BLaER1 treated with 17β-estradiol and CSF1 and Interleukin-3, amounts not matched to agents 10 nM and 100 nM (cell line): ENCODE measurements around the gene EYA4.

Experiments
- H3K27ac ChIP-seq, 11 experiments: shearing (Covaris generic); formaldehyde crosslinking; 2 replicates each; pipeline ENCODE4 v1.8.1; 2022
- H3K27me3 ChIP-seq, 11 experiments: shearing (Covaris generic); formaldehyde crosslinking; 2 replicates each; pipeline ENCODE4 v1.8.1; 2022
- H3K36me3 ChIP-seq, 11 experiments: shearing (Covaris generic); formaldehyde crosslinking; 2 replicates each; pipeline ENCODE4 v1.8.1; 2022
- H3K4me1 ChIP-seq, 10 experiments: shearing (Covaris generic); formaldehyde crosslinking; 2 replicates each; pipeline ENCODE4 v1.8.1; 2022
- H3K4me2 ChIP-seq, 11 experiments: shearing (Covaris generic); formaldehyde crosslinking; 2 replicates each; pipeline ENCODE4 v1.8.1; 2022
- H3K4me3 ChIP-seq, 10 experiments: shearing (Covaris generic); formaldehyde crosslinking; 2 replicates each; pipeline ENCODE4 v1.8.1; 2022
- H3K9ac ChIP-seq, 11 experiments: shearing (Covaris generic); formaldehyde crosslinking; 2 replicates each; pipeline ENCODE4 v1.8.1; 2022
- H3K9me3 ChIP-seq, 11 experiments: shearing (Covaris generic); formaldehyde crosslinking; replicated peaks in 1 of 11; 2 replicates each; pipeline ENCODE4 v1.8.1; 2022
- H4K20me1 ChIP-seq, 11 experiments: shearing (Covaris generic); formaldehyde crosslinking; 2 replicates each; pipeline ENCODE4 v1.8.1; 2022
- Cebpa-rat ChIP-seq, 11 experiments: shearing (Covaris generic); IDR thresholded peaks; 2 replicates each; pipeline ENCODE4 v1.8.1; 2022

The EYA4 gene

GRCh38 chr6:133359760-133360159 is 118.6 kb downstream of the EYA4 start:
- peaks cover 0 to 26% (median 8%) of the 10 kb centered on the region in 11 experiments; a peak in 10 of 22 replicates for H3K36me3 ChIP-seq
- no peak overlapping the region for H3K4me2 ChIP-seq
- TF ChIP-seq Cebpa-rat (IDR thresholded peaks at IDR 0.05): no peak
- H3K4me3 ChIP-seq: no peak overlapping the region
- H3K9me3 ChIP-seq: peaks cover 3 to 49% (median 18%) of the 10 kb centered on the region in 11 experiments; a peak in 15 of 22 replicates
- no peak overlapping the region for H3K27ac ChIP-seq
- H3K9ac ChIP-seq: no peak overlapping the region
- H4K20me1 ChIP-seq: no peaks in the 10 kb centered on the region
- peaks cover 0 to 9% (median 0%) of the 10 kb centered on the region in 10 experiments; a peak in 2 of 20 replicates for H3K4me1 ChIP-seq
- no peaks in the 10 kb centered on the region for H3K27me3 ChIP-seq

DNA sequence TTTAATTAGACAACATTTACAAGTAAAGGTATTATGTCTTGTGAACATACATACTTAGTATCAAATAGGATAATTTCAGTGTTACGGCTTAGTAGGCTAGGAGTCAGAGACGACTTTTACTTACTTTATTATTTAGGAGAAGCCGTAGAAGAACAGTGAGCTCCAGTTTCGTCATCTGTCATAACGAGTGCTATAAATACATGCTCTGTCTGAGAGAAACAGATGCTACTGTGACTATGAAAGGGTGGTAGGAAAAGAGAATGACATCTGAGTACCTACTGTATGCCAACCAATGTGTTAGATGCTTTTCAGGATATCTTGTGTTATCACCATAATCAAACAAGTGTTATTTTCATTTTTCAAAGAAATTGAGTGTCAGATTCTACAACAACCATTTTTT is 119.0 kb downstream of the EYA4 start:
- TF ChIP-seq Cebpa-rat (IDR thresholded peaks at IDR 0.05): no peak
- Histone ChIP-seq H3K4me1 (peaks cover 0 to 9% (median 0%) of the 10 kb centered on the region in 10 experiments; a peak in 2 of 20 replicates), H3K36me3 (peaks cover 0 to 30% (median 9%) of the 10 kb centered on the region in 11 experiments; a peak in 10 of 22 replicates), H4K20me1 (no peaks in the 10 kb centered on the region), H3K9ac (no peak overlapping the region), H3K4me3 (no peak overlapping the region), H3K27me3 (no peaks in the 10 kb centered on the region), H3K9me3 (peaks cover 3 to 50% (median 18%) of the 10 kb centered on the region in 11 experiments; a peak in 15 of 22 replicates), H3K27ac (no peak overlapping the region), H3K4me2 (no peak overlapping the region)

- peaks cover 0 to 37% (median 9%) of the 10 kb centered on the region in 11 experiments; a peak in 10 of 22 replicates for H3K36me3 ChIP-seq
- no peak overlapping the region for H3K4me3 ChIP-seq
- peaks cover 0 to 9% (median 0%) of the 10 kb centered on the region in 10 experiments; a peak in 4 of 20 replicates for H3K4me1 ChIP-seq
- peaks cover 0 to 52% (median 18%) of the 10 kb centered on the region in 11 experiments; a peak in 14 of 22 replicates for H3K9me3 ChIP-seq
- no peak overlapping the region for H3K9ac ChIP-seq
- no peaks in the 10 kb centered on the region for H4K20me1 ChIP-seq
- no peak for TF ChIP-seq Cebpa-rat (IDR thresholded peaks at IDR 0.05)
- no peaks in the 10 kb centered on the region for H3K27me3 ChIP-seq
- H3K4me2 ChIP-seq: peak overlapping the region in 1 of 11 experiments; percentile 1; a peak in 1 of 22 replicates
- H3K27ac ChIP-seq: no peak overlapping the region
Measured at GRCh38 chr6:133362813-133363212, 121.7 kb downstream of the EYA4 start.

DNA sequence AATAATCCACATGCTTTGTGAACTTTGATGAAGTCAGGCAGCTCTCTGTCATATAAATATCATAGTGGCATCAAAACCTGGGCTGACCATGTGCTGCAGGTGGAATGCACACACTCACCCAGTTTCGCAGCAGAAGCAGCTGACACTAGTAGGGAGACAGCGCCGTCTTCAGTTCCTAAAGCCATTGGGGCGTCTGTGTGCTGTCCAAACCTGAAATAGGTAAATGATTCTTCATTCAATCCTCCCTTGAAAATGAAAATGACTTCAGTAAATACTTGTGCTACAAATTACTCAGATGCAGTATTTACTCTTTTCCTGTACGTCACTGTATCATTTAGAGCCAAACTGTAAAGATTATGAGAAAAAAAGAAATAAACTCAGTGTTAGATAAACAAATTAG is 127.5 kb downstream of the EYA4 start:
- no peak for TF ChIP-seq Cebpa-rat (IDR thresholded peaks at IDR 0.05)
- H3K4me1 ChIP-seq: peaks cover 0 to 10% (median 0%) of the 10 kb centered on the region in 10 experiments; a peak in 4 of 20 replicates
- no peaks in the 10 kb centered on the region for H3K27me3 ChIP-seq
- H3K4me3 ChIP-seq: no peak overlapping the region
- H4K20me1 ChIP-seq: no peaks in the 10 kb centered on the region
- H3K36me3 ChIP-seq: peaks cover 0 to 23% (median 8%) of the 10 kb centered on the region in 11 experiments; a peak in 10 of 22 replicates
- H3K9me3 ChIP-seq: peaks cover 0 to 25% (median 10%) of the 10 kb centered on the region in 11 experiments; a peak in 13 of 22 replicates
- H3K4me2 ChIP-seq: 0 out of 22 replicates have a peak overlapping the region, but pooled peaks of 1 of the 11 experiments have one; percentile 4
- no peak overlapping the region for H3K27ac ChIP-seq
- no peak overlapping the region for H3K9ac ChIP-seq

- H3K27me3 ChIP-seq: no peaks in the 10 kb centered on the region
- H3K9me3 ChIP-seq: peaks cover 0 to 13% (median 4%) of the 10 kb centered on the region in 11 experiments; a peak in 7 of 22 replicates
- peaks cover 0 to 14% (median 0%) of the 10 kb centered on the region in 11 experiments; a peak in 4 of 22 replicates for H3K36me3 ChIP-seq
- no peak for TF ChIP-seq Cebpa-rat (IDR thresholded peaks at IDR 0.05)
- no peak overlapping the region; a peak in 1 of 22 replicates for H3K4me2 ChIP-seq
- no peak overlapping the region for H3K9ac ChIP-seq
- H3K27ac ChIP-seq: no peak overlapping the region
- no peaks in the 10 kb centered on the region for H4K20me1 ChIP-seq
- peaks cover 0 to 10% (median 0%) of the 10 kb centered on the region in 10 experiments; a peak in 4 of 20 replicates for H3K4me1 ChIP-seq
- H3K4me3 ChIP-seq: no peak overlapping the region
Measured at GRCh38 chr6:133369773-133370272, 128.7 kb downstream of the EYA4 start.

GRCh38 chr6:133376743-133377142 is 135.6 kb downstream of the EYA4 start:
- H3K9me3 ChIP-seq: peaks cover 0 to 15% (median 6%) of the 10 kb centered on the region in 11 experiments; a peak in 8 of 22 replicates
- H3K27ac ChIP-seq: peak overlapping the region in 7 of 11 experiments; percentile 5 to 62 (median 42); a peak in 7 of 22 replicates
- peaks cover 0 to 9% (median 0%) of the 10 kb centered on the region in 11 experiments; a peak in 1 of 22 replicates for H3K36me3 ChIP-seq
- peaks cover 3 to 52% (median 30%) of the 10 kb centered on the region in 10 experiments; a peak in 19 of 20 replicates for H3K4me1 ChIP-seq
- H4K20me1 ChIP-seq: no peaks in the 10 kb centered on the region
- H3K9ac ChIP-seq: no peak overlapping the region
- no peak for TF ChIP-seq Cebpa-rat (IDR thresholded peaks at IDR 0.05)
- no peaks in the 10 kb centered on the region for H3K27me3 ChIP-seq
- H3K4me3 ChIP-seq: no peak overlapping the region
- peak overlapping the region in 6 of 11 experiments; percentile 12 to 57 (median 33); a peak in 7 of 22 replicates for H3K4me2 ChIP-seq

DNA sequence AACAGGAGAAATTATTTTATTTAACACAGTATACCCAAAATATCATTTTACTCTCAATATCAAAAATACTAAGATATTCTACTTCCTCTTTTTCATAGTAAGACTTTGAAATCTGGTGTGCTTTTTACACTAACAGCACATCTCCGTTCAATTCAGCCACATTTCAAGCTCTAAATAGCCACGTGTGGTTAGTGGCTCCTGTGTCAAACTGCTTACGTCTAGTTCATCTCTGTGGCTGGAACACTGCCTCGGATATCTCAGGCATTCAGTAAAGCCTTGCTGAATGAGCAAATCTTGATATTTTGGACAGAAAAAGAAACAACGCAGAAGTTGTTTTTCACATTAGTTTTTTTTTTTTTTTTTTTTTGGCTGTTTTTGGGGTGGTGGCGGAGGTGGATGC is 136.1 kb downstream of the EYA4 start:
- Histone ChIP-seq H3K4me2 (peak overlapping the region in 10 of 11 experiments; percentile 12 to 57 (median 24); a peak in 12 of 22 replicates), H3K36me3 (peaks cover 0 to 9% (median 0%) of the 10 kb centered on the region in 11 experiments; a peak in 1 of 22 replicates), H3K9ac (peak overlapping the region in 1 of 11 experiments; percentile 2; a peak in 1 of 22 replicates), H3K4me3 (no peak overlapping the region), H3K4me1 (peaks cover 3 to 57% (median 32%) of the 10 kb centered on the region in 10 experiments; a peak in 19 of 20 replicates), H3K9me3 (peaks cover 0 to 15% (median 6%) of the 10 kb centered on the region in 11 experiments; a peak in 8 of 22 replicates), H3K27me3 (no peaks in the 10 kb centered on the region), H3K27ac (peak overlapping the region in 7 of 11 experiments; percentile 5 to 62 (median 44); a peak in 10 of 22 replicates), H4K20me1 (no peaks in the 10 kb centered on the region)
- no peak for TF ChIP-seq Cebpa-rat (IDR thresholded peaks at IDR 0.05)

- no peak for TF ChIP-seq Cebpa-rat (IDR thresholded peaks at IDR 0.05)
- H3K27ac ChIP-seq: peak overlapping the region in 3 of 11 experiments; percentile 14 to 48 (median 43); a peak in 2 of 22 replicates
Measured at GRCh38 chr6:133380047-133380446, 138.9 kb downstream of the EYA4 start.

GRCh38 chr6:133380723-133381122 is 139.6 kb downstream of the EYA4 start:
- H3K4me2 ChIP-seq: peak overlapping the region in 4 of 11 experiments; percentile 14 to 50 (median 28); a peak in 6 of 22 replicates
- no peak for TF ChIP-seq Cebpa-rat (IDR thresholded peaks at IDR 0.05)

More at GRCh38 chr6:133380047-133380446, 138.9 kb downstream of the EYA4 start:
- peak overlapping the region in 5 of 11 experiments; percentile 14 to 35 (median 31); a peak in 7 of 22 replicates for H3K4me2 ChIP-seq
- peaks cover 3 to 85% (median 35%) of the 10 kb centered on the region in 10 experiments; a peak in 19 of 20 replicates for H3K4me1 ChIP-seq
- H3K27me3 ChIP-seq: no peaks in the 10 kb centered on the region
- H4K20me1 ChIP-seq: no peaks in the 10 kb centered on the region
- peaks cover 0 to 9% (median 0%) of the 10 kb centered on the region in 11 experiments; a peak in 2 of 22 replicates for H3K36me3 ChIP-seq
- no peak overlapping the region for H3K4me3 ChIP-seq
- H3K9me3 ChIP-seq: peaks cover 0 to 32% (median 8%) of the 10 kb centered on the region in 11 experiments; a peak in 8 of 22 replicates
- no peak overlapping the region for H3K9ac ChIP-seq

More at GRCh38 chr6:133380723-133381122, 139.6 kb downstream of the EYA4 start:
- H3K4me1 ChIP-seq: peaks cover 5 to 91% (median 38%) of the 10 kb centered on the region in 10 experiments
- peak overlapping the region in 2 of 11 experiments; percentile 14 to 48; a peak in 2 of 22 replicates for H3K27ac ChIP-seq
- no peak overlapping the region for H3K9ac ChIP-seq
- H3K4me3 ChIP-seq: no peak overlapping the region
- no peaks in the 10 kb centered on the region for H3K27me3 ChIP-seq
- no peaks in the 10 kb centered on the region for H4K20me1 ChIP-seq
- peaks cover 0 to 9% (median 0%) of the 10 kb centered on the region in 11 experiments; a peak in 2 of 22 replicates for H3K36me3 ChIP-seq
- peaks cover 0 to 32% (median 8%) of the 10 kb centered on the region in 11 experiments; a peak in 8 of 22 replicates for H3K9me3 ChIP-seq
